ENCODE results near the gene XK. TPM values are rescaled to one million over a fixed set of nuclear protein-coding genes. Genes with fewer than 3 reads are reported as not detected.

XK gene
- total and polyA plus RNA-seq, 2 experiments from 2014 or later: 0.29 to 1.5 TPM

DNA sequence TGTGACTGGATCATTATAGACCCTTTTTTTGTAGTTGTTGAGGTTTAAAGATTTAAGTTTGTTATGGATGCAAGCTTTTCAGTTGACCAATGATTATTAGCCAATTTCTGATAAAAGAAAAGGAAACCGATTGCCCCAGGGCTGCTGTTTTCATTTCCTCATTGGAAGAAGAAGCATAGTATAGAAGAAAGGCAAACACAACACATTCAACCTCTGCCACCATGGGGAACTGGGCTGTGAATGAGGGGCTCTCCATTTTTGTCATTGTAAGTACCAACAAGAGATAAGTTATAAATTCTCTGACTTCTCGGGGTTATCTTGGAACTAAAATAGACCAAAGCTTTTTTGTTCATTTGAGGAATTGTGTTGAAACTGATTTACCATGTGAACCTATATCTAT is 94.3 kb downstream of the XK start, which contains the start of gene CYBB:
Gene CYBB, plus strand, starts transcription at position 203 of the 400 bp plus-strand sequence. Its CDS starts 19 bp downstream, at position 222.
- Mint-ChIP-seq H3K9me3 (no peaks in the 10 kb centered on the region), H3K27me3 (ENCODE audit: insufficient read depth, low read depth, poor library complexity) (no peaks in the 10 kb centered on the region), H3K36me3 (ENCODE audit: low read depth) (no peaks in the 10 kb centered on the region), H3K4me1 (peaks cover 3% of the 10 kb centered on the region; the same call in 2 of the 3 replicates), H3K4me3 (no peak within 1 kb of the TSS), H3K27ac (no peak within 1 kb of the TSS)
- Histone ChIP-seq H2AFZ (no peak within 1 kb of the TSS), H3K4me2 (no peak within 1 kb of the TSS), H3K9me2 (ENCODE audit: insufficient read depth) (no peaks in the 10 kb centered on the region), H4K20me1 (replicated peaks; ENCODE audit: insufficient read depth) (no peaks in the 10 kb centered on the region), H3K4me3 (no peak within 1 kb of the TSS), H3K27me3 (ENCODE audit: insufficient read depth) (no peaks in the 10 kb centered on the region), H3K36me3 (ENCODE audit: insufficient read depth) (no peaks in the 10 kb centered on the region), H3F3A (replicated peaks; ENCODE audit: low read depth) (no peaks in the 10 kb centered on the region), H3K4me1 (ENCODE audit: insufficient read depth) (no peaks in the 10 kb centered on the region), H3K79me2 (replicated peaks; ENCODE audit: insufficient read depth) (no peaks in the 10 kb centered on the region), H3K27ac (ENCODE audit: low read depth) (no peak within 1 kb of the TSS)
- DNase-seq (ENCODE audit: low spot score) (no peak), ATAC-seq (no peak)
- TF ChIP-seq, protein P1, sequence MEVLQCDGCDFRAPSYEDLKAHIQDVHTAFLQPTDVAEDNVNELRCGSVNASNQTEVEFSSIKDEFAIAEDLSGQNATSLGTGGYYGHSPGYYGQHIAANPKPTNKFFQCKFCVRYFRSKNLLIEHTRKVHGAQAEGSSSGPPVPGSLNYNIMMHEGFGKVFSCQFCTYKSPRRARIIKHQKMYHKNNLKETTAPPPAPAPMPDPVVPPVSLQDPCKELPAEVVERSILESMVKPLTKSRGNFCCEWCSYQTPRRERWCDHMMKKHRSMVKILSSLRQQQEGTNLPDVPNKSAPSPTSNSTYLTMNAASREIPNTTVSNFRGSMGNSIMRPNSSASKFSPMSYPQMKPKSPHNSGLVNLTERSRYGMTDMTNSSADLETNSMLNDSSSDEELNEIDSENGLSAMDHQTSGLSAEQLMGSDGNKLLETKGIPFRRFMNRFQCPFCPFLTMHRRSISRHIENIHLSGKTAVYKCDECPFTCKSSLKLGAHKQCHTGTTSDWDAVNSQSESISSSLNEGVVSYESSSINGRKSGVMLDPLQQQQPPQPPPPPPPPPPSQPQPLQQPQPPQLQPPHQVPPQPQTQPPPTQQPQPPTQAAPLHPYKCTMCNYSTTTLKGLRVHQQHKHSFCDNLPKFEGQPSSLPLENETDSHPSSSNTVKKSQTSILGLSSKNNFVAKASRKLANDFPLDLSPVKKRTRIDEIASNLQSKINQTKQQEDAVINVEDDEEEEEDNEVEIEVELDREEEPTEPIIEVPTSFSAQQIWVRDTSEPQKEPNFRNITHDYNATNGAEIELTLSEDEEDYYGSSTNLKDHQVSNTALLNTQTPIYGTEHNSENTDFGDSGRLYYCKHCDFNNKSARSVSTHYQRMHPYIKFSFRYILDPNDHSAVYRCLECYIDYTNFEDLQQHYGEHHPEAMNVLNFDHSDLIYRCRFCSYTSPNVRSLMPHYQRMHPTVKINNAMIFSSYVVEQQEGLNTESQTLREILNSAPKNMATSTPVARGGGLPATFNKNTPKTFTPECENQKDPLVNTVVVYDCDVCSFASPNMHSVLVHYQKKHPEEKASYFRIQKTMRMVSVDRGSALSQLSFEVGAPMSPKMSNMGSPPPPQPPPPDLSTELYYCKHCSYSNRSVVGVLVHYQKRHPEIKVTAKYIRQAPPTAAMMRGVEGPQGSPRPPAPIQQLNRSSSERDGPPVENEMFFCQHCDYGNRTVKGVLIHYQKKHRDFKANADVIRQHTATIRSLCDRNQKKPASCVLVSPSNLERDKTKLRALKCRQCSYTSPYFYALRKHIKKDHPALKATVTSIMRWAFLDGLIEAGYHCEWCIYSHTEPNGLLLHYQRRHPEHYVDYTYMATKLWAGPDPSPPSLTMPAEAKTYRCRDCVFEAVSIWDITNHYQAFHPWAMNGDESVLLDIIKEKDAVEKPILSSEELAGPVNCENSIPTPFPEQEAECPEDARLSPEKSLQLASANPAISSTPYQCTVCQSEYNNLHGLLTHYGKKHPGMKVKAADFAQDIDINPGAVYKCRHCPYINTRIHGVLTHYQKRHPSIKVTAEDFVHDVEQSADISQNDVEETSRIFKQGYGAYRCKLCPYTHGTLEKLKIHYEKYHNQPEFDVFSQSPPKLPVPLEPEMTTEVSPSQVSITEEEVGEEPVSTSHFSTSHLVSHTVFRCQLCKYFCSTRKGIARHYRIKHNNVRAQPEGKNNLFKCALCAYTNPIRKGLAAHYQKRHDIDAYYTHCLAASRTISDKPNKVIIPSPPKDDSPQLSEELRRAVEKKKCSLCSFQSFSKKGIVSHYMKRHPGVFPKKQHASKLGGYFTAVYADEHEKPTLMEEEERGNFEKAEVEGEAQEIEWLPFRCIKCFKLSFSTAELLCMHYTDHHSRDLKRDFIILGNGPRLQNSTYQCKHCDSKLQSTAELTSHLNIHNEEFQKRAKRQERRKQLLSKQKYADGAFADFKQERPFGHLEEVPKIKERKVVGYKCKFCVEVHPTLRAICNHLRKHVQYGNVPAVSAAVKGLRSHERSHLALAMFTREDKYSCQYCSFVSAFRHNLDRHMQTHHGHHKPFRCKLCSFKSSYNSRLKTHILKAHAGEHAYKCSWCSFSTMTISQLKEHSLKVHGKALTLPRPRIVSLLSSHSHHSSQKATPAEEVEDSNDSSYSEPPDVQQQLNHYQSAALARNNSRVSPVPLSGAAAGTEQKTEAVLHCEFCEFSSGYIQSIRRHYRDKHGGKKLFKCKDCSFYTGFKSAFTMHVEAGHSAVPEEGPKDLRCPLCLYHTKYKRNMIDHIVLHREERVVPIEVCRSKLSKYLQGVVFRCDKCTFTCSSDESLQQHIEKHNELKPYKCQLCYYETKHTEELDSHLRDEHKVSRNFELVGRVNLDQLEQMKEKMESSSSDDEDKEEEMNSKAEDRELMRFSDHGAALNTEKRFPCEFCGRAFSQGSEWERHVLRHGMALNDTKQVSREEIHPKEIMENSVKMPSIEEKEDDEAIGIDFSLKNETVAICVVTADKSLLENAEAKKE (CRISPR knock-in tag; IDR thresholded peaks at IDR 0.05): no peak
- TF ChIP-seq STAT1 (IDR thresholded peaks at IDR 0.05; ENCODE audit: unreplicated experiment) (no peak), POLR2AphosphoS5 (IDR thresholded peaks at IDR 0.05; ENCODE audit: low read depth) (no peak), CREB1 (CRISPR knock-in tag; IDR thresholded peaks at IDR 0.05; ENCODE audit: low read depth) (no peak), EZH2 (IDR thresholded peaks at IDR 0.05; ENCODE audit: low read depth, unreplicated experiment) (no peak), ZNF114 (CRISPR knock-in tag; IDR thresholded peaks at IDR 0.05) (no peak), JUNB (IDR thresholded peaks at IDR 0.05; ENCODE audit: unreplicated experiment) (no peak), NANOG (IDR thresholded peaks at IDR 0.05; ENCODE audit: borderline replicate concordance) (no peak), EZH2phosphoT487 (IDR thresholded peaks at IDR 0.05; ENCODE audit: unreplicated experiment) (no peak), ZNF331 (CRISPR knock-in tag; IDR thresholded peaks at IDR 0.05; ENCODE audit: low read depth) (no peak)
- TF ChIP-seq, protein P2, sequence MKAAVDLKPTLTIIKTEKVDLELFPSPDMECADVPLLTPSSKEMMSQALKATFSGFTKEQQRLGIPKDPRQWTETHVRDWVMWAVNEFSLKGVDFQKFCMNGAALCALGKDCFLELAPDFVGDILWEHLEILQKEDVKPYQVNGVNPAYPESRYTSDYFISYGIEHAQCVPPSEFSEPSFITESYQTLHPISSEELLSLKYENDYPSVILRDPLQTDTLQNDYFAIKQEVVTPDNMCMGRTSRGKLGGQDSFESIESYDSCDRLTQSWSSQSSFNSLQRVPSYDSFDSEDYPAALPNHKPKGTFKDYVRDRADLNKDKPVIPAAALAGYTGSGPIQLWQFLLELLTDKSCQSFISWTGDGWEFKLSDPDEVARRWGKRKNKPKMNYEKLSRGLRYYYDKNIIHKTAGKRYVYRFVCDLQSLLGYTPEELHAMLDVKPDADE (IDR thresholded peaks at IDR 0.05): no peak
- TF ChIP-seq, protein P3, sequence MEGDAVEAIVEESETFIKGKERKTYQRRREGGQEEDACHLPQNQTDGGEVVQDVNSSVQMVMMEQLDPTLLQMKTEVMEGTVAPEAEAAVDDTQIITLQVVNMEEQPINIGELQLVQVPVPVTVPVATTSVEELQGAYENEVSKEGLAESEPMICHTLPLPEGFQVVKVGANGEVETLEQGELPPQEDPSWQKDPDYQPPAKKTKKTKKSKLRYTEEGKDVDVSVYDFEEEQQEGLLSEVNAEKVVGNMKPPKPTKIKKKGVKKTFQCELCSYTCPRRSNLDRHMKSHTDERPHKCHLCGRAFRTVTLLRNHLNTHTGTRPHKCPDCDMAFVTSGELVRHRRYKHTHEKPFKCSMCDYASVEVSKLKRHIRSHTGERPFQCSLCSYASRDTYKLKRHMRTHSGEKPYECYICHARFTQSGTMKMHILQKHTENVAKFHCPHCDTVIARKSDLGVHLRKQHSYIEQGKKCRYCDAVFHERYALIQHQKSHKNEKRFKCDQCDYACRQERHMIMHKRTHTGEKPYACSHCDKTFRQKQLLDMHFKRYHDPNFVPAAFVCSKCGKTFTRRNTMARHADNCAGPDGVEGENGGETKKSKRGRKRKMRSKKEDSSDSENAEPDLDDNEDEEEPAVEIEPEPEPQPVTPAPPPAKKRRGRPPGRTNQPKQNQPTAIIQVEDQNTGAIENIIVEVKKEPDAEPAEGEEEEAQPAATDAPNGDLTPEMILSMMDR (conservative IDR thresholded peaks at IDR 0.05; ENCODE audit: low read depth in 2 of 2): no peak
- TF ChIP-seq, protein P4, sequence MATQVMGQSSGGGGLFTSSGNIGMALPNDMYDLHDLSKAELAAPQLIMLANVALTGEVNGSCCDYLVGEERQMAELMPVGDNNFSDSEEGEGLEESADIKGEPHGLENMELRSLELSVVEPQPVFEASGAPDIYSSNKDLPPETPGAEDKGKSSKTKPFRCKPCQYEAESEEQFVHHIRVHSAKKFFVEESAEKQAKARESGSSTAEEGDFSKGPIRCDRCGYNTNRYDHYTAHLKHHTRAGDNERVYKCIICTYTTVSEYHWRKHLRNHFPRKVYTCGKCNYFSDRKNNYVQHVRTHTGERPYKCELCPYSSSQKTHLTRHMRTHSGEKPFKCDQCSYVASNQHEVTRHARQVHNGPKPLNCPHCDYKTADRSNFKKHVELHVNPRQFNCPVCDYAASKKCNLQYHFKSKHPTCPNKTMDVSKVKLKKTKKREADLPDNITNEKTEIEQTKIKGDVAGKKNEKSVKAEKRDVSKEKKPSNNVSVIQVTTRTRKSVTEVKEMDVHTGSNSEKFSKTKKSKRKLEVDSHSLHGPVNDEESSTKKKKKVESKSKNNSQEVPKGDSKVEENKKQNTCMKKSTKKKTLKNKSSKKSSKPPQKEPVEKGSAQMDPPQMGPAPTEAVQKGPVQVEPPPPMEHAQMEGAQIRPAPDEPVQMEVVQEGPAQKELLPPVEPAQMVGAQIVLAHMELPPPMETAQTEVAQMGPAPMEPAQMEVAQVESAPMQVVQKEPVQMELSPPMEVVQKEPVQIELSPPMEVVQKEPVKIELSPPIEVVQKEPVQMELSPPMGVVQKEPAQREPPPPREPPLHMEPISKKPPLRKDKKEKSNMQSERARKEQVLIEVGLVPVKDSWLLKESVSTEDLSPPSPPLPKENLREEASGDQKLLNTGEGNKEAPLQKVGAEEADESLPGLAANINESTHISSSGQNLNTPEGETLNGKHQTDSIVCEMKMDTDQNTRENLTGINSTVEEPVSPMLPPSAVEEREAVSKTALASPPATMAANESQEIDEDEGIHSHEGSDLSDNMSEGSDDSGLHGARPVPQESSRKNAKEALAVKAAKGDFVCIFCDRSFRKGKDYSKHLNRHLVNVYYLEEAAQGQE (IDR thresholded peaks at IDR 0.05; ENCODE audit: unreplicated experiment): no peak

All from GM23338 (cell line).